Muscle of back (tissue), 13 donors: Measurements from ENCODE around the gene FGF10. TPM values are rescaled to one million over a fixed set of nuclear protein-coding genes. Genes with fewer than 3 reads are reported as not detected.

Source experiments
- DNase-seq, 3 donors: peaks; one replicate each; pipeline versions ENCODE4 v3.0.0 to v3.0.0-alpha.2; 2013
- long read RNA-seq, 9 donors: transcript quantifications; one replicate each; lab custom pipeline, GENCODE V29; 2026
- polyA plus RNA-seq, 10 donors: library from polyadenylated mRNA; unstranded; fragments of 120-200 nt; gene quantifications; one replicate each; pipeline ENCODE4 v1.2.1, GENCODE V29; 2013; ENCODE audit not compliant: insufficient read length in 10 of 10

Gene FGF10
- 1 to 10 TPM; 3.1 to 7.6 (median 5.9) TPM for polyA plus RNA-seq
- long read RNA-seq, donor 1 = 0 reads
- long read RNA-seq, donor 2 = 0 reads
- long read RNA-seq, donor 3 = 0 reads
- long read RNA-seq, donor 4 = 0 reads
- long read RNA-seq, donor 5, partial matches to known transcripts = 0 of 1 reads
- long read RNA-seq, donor 5, other reads (novel, unspliced or antisense) = 0 of 1 reads
- long read RNA-seq, donor 6, partial matches to known transcripts = 0 of 2 reads
- long read RNA-seq, donor 6, other reads (novel, unspliced or antisense) = 0 of 2 reads
- long read RNA-seq, donor 7 = 0 reads
- long read RNA-seq, donor 8 = 0 reads
- long read RNA-seq, donor 9 = 0 reads

- DNase-seq = peak; percentile 40 to 88 (median 72)
These were observed at the start of gene FGF10 for GRCh38 chr5:44389090-44389822. TSS of gene FGF10 (minus strand) at chr5:44389420. CDS start at chr5:44388682, 738 bp downstream.

GRCh38 chr5:44426944-44427343 is 37.7 kb upstream of the FGF10 start:
- DNase-seq = no peak

- peak in 2 of 3 donors; percentile 29 to 41 for DNase-seq
These were observed 23.1 kb upstream of the FGF10 start for GRCh38 chr5:44412286-44412685.

GRCh38 chr5:44402084-44402483 is 12.9 kb upstream of the FGF10 start:
- DNase-seq = no peak

- DNase-seq = no peak
These were observed 12.4 kb upstream of the FGF10 start for GRCh38 chr5:44401611-44402010.

GRCh38 chr5:44398382-44398781 is 9.2 kb upstream of the FGF10 start:
- no peak for DNase-seq

GRCh38 chr5:44396312-44396711 is 7.1 kb upstream of the FGF10 start:
- no peak for DNase-seq

GRCh38 chr5:44390351-44390750 is 1.1 kb upstream of the FGF10 start:
- peak in 1 of 3 donors; percentile 52 for DNase-seq

- peak in 1 of 3 donors; percentile 29 for DNase-seq
These were observed 563 bp upstream of the FGF10 start for GRCh38 chr5:44389823-44390143.

- DNase-seq = peak; percentile 18 to 77 (median 44)
These were observed 715 bp downstream of the FGF10 start for GRCh38 chr5:44388321-44389089.

GRCh38 chr5:44387921-44388320 is 1.3 kb downstream of the FGF10 start:
- DNase-seq = peak in 2 of 3 donors; percentile 38 to 66

GRCh38 chr5:44387406-44387805 is 1.8 kb downstream of the FGF10 start:
- peak; percentile 21 to 77 (median 53) for DNase-seq

- DNase-seq = peak in 1 of 3 donors; percentile 42
These were observed 3.8 kb downstream of the FGF10 start for GRCh38 chr5:44385291-44385900.

- DNase-seq = peak in 1 of 3 donors; percentile 28
These were observed 4.4 kb downstream of the FGF10 start for GRCh38 chr5:44384816-44385215.

GRCh38 chr5:44382894-44383293 is 6.3 kb downstream of the FGF10 start:
- no peak for DNase-seq

GRCh38 chr5:44377057-44377456 is 12.2 kb downstream of the FGF10 start:
- no peak for DNase-seq

GRCh38 chr5:44372028-44372427 is 17.2 kb downstream of the FGF10 start:
- no peak for DNase-seq

GRCh38 chr5:44367203-44367602 is 22.0 kb downstream of the FGF10 start:
- no peak for DNase-seq

GRCh38 chr5:44365345-44365744 is 23.9 kb downstream of the FGF10 start:
- DNase-seq = no peak

- no peak for DNase-seq
These were observed 25.1 kb downstream of the FGF10 start for GRCh38 chr5:44364097-44364496.

GRCh38 chr5:44361342-44362001 is 27.7 kb downstream of the FGF10 start:
- DNase-seq = peak in 1 of 3 donors; percentile 51
